GM12874 (cell line): ENCODE measurements around the gene DCLK1.

Experiments used
- TF ChIP-seq, protein P1 (sequence below): IDR thresholded peaks from 2 replicates; pipeline ENCODE4 v1.5.1; 2011; ENCODE audit warnings: low read depth, mild to moderate bottlenecking, control low read depth, low read length, moderate library complexity; ENCODE audit not compliant: insufficient read depth

Gene DCLK1

DNA sequence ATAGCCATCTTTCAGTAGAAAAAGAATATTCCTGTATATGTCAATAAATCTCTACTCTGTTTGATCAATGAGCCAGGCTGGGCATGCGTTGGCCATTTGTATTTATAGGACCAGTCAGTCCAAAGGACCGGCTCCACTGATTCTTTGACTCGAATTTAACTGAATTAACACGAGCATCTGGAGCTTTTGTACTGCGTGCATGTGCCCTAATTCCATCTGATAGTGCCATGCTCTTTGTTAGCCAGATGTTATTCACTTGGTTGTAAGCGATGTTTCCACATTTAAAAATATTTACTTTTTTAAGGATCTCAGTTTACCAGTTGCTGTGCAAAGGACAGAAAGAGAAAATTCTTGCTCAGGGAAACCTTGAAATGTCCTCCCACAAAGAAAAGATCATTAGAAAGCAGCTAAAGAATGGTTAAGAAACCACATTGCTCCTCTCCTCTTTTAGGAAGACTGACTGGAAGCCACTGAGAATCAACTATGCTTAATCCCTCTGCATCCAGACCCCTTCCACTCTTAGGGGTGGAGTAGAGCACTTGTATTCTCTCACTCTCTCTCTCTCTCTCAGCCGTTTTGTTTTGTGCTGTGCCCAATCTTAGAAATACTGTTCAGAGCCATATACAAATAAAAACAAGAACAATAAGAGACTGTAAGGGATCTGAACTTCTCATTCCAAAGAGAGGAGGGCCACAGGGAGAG, 165.8 kb downstream of the DCLK1 start:
- TF ChIP-seq, protein P1, sequence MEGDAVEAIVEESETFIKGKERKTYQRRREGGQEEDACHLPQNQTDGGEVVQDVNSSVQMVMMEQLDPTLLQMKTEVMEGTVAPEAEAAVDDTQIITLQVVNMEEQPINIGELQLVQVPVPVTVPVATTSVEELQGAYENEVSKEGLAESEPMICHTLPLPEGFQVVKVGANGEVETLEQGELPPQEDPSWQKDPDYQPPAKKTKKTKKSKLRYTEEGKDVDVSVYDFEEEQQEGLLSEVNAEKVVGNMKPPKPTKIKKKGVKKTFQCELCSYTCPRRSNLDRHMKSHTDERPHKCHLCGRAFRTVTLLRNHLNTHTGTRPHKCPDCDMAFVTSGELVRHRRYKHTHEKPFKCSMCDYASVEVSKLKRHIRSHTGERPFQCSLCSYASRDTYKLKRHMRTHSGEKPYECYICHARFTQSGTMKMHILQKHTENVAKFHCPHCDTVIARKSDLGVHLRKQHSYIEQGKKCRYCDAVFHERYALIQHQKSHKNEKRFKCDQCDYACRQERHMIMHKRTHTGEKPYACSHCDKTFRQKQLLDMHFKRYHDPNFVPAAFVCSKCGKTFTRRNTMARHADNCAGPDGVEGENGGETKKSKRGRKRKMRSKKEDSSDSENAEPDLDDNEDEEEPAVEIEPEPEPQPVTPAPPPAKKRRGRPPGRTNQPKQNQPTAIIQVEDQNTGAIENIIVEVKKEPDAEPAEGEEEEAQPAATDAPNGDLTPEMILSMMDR: no peak

DNA sequence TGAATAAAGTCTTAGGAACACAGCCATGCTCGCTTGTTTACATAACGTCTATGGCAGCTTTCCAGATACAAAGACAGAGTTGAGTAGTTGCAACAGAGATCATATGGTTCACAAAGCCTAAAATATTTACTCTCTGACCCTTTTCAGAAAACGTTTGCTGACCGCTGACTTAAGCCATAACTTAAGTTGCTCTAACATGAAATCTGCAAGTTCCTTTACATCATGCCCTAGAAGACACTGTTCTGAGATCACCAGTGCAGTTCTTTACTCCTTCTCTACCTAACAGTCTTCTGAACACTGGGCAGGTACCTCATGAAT, 166.4 kb downstream of the DCLK1 start:
- TF ChIP-seq, protein P1: no peak

DNA sequence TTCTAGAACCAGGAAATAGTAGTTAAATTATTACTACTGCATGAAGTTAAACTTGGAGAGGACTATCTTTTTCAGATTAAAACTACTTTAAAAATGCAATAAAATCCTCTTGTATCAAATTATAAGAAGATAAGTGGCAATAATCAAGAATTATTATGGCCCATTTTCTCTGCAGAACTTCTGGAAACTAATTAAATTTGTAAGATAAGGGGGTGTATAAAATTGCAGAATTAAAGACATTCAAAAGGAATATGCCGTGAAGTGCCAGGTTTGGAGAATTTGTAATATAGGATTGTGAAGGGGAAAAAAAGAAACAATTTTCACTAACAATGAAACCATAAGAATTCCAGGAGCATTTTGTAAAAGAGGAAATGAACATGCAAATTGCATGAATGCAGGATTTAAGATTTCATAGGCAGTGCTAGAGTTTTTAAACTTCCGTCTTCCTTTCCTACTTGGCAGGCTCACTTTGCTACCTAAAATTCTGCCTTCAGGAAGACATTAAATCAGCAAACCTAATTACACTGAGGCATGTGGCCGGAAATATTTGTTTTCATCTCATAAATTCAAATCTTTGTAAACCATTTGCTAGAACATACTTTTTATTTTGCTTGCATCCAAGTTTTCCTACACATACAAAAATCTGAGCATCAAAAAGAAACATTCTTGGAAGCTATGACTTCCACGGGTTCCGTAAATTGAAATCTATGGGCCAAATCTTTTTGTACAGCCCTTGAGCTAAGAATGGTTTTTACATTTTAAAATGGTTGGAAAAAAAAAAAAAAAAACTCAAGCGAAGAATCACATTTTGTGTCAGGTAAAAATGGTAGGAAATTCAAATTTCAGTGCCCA, 166.9 kb downstream of the DCLK1 start:
- TF ChIP-seq, protein P1: no peak

DNA sequence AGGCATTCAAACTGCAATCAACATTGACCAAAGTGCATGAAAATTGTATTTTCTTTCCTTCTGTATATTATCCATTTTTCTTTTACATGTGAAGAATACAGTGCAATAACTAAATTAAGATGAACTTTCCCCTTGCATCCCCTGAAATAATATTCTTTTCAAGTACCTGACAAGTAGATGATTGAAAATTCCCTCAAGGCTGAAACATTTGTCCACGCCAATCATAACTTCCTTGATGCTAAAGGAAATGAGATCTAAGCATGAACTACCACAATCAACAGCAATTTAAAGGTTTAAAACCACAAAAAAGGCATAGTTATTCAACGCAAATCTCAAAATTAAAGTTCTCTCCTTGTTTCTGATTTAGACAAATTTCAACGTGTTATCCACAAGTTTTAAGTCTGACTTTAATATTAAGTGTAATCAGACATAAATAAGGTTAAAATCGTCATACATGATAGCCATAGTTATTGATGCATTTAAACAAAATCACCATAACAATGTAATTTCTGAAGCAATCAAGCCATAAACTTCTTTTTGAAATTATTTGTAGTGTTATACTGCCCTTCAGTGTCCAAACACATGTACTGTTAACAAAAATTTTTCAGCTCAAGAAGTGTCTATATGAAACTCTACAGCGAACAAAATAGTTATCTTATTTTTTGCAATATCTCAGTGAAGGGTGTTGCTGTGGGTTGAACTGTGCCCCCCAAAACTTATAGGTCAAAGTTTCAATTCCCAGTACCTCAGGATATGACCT, 169.5 kb downstream of the DCLK1 start:
- TF ChIP-seq, protein P1: no peak

DNA sequence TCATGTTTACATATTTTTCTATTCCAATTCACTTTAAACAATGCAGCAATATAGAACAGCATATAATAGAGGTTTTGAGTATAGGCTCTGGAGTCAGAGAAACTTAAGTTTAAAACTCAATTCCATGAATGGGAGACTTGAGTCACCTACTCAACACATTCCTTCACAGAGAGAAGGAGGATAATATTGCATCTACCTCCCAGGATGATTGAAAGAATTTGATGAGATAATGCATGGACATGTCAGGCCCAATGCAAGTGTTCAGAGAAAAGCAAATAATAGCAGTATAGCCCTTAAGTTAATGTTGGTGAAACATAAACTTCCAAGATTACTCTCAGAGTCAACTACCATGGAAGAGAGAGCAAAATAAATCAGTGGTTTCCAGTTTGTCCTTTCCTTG, 170.2 kb downstream of the DCLK1 start:
- TF ChIP-seq, protein P1: no peak

DNA sequence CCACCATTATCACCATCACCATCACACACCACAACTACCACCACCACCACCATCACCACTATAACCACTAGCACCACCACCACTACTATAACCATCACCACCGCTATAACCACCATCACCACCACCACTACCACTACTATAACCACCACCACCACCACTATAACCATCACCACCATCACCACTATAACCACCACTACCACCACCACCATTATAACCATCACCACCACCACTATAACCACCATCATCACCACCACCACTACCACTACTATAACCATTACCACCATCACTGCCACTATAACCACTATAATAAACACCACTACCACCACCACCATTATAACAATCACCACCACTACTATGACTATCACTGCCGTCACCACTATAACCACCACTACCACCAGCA, 173.2 kb downstream of the DCLK1 start:
- TF ChIP-seq, protein P1: no peak

DNA sequence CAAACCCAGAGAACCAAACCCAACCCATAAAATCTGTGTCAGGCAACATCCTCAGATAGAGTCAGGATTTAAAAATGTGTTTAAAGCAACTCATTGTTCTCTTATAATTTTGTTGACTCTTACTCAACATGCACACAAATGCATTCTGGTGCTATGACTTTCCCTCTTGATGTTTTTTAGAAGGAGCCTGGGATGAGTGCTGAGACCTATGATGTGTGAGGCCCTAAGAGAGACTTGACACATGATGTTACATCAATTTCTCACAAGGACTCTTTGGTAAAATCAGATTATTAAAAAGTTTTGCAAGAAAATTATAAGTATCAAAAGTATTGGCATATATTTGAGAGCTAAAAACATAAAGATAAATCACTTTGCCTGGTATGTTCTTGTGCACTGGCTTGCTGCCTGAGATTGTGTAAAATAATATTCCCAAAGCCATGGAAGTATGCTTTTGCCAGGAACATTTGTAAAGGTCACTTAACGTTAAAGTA, 173.9 kb downstream of the DCLK1 start:
- TF ChIP-seq, protein P1: no peak
